Psoas muscle (tissue), 8 donors: ENCODE measurements around the gene KCNJ2. TPM values are rescaled to one million over a fixed set of nuclear protein-coding genes. Genes with fewer than 3 reads are reported as not detected.

Source experiments
- ATAC-seq, 4 donors: fragments of 200-7000 bp; cut with Tn5 transposase; one replicate each; pipeline ENCODE4 v1.9.1; 2020; ENCODE audit warnings: moderate library complexity in 3 of 4, mild to moderate bottlenecking in 2 of 4
- DNase-seq, 2 donors: peaks; one replicate each; pipeline ENCODE4 v3.0.0-alpha.2; 2020
- H3K27ac ChIP-seq: fragments of 200-600 bp; one replicate; pipeline ENCODE4 v1.8.0; 2022
- H3K27me3 ChIP-seq, 3 donors: fragments of 200-600 bp in 1 of 3; one replicate each; pipeline versions ENCODE4 v1.6.1 to v1.8.0; 2013 to 2022; ENCODE audit warnings: low read length in 2 of 3, mild to moderate bottlenecking in 2 of 3, moderate library complexity in 1 of 3; ENCODE audit not compliant: insufficient read depth in 3 of 3
- H3K36me3 ChIP-seq, 2 donors: fragments of 200-600 bp in 1 of 2; one replicate each; pipeline versions ENCODE4 v1.6.1 to v1.8.0; 2013 to 2022; ENCODE audit warnings: low read depth in 1 of 2, mild to moderate bottlenecking in 1 of 2, moderate library complexity in 1 of 2; ENCODE audit not compliant: insufficient read depth in 1 of 2
- H3K4me1 ChIP-seq: fragments of 200-600 bp; one replicate; pipeline ENCODE4 v1.8.0; 2022
- H3K4me3 ChIP-seq: fragments of 200-600 bp; one replicate; pipeline ENCODE4 v1.8.0; 2022; ENCODE audit warnings: mild to moderate bottlenecking
- H3K9me3 ChIP-seq: fragments of 200-600 bp; one replicate; pipeline ENCODE4 v1.8.0; 2022
- WGBS, 3 donors: extraction: QIAGEN DNeasy Blood & Tissue Kit; methylation state at CpG; one replicate each; pipeline versions ENCODE4 v1.1.6 to v1.1.7; 2013; 5-methylcytosine and 5-hydroxymethylcytosine counted together
- intact Hi-C, 2 donors: fragments of 100-400 bp; cut with DNase I; formaldehyde crosslinking; loops; one replicate each; pipeline versions ENCODE4 v1.11.0 to v1.14.2; 2022
- long read RNA-seq, 2 donors: library from polyadenylated mRNA; unstranded; transcript quantifications; one replicate each; pipeline ENCODE4 v2.0.0, GENCODE V29; 2021
- polyA plus RNA-seq, 3 donors: library from polyadenylated mRNA; stranded (reverse); fragments of 200-250 nt; gene quantifications; one replicate each; pipeline ENCODE4 v1.2.3, GENCODE V29; 2013
- total RNA-seq, 4 donors: library from RNA; stranded (reverse); fragmentation: NEBNext Ultra II Directional in 2 of 4; extraction: Animal tissue kit (Norgen Biotek cat#: 25700) in 2 of 4; gene quantifications; one replicate each; pipeline versions ENCODE4 v1.2.1 to v1.2.4, GENCODE V29; 2021 to 2023
- TF ChIP-seq, protein P1 (sequence below): fragments of 200-600 bp; IDR thresholded peaks from one replicate; pipeline ENCODE4 v1.8.0; 2022; ENCODE audit warnings: antibody characterized with exemption
- donor health status: healthy with polysubstance abuse.
- donor health status: DM: no; HTN: no; CAD: no; lungs with moderate emphysema.
- donor health status: Bipolar disorder and iron deficiency.
- donor health status: healthy.
- donor health status: DM: yes; HTN: yes; CAD: no.
- donor health status: DM: no; HTN: no; CAD: no.
- donor health status: DM: no; HTN: no; CAD: no.
- donor health status: DM: yes; HTN: yes; CAD: no.

KCNJ2 gene
- 10 to 100 TPM in 2 of 4 donors, 1 to 10 TPM in 2; 7.9 to 17.7 (median 9.9) TPM for total RNA-seq
- polyA plus RNA-seq: 1 to 10 TPM in 2 of 3 donors, under 1 TPM in 1; 0.33 to 6.7 (median 2.1) TPM
- long read RNA-seq, donor 1: 0 reads
- long read RNA-seq, donor 2, partial matches to known transcripts: 1 of 2 reads
- long read RNA-seq, donor 2, other reads (novel, unspliced or antisense): 1 of 2 reads

DNA sequence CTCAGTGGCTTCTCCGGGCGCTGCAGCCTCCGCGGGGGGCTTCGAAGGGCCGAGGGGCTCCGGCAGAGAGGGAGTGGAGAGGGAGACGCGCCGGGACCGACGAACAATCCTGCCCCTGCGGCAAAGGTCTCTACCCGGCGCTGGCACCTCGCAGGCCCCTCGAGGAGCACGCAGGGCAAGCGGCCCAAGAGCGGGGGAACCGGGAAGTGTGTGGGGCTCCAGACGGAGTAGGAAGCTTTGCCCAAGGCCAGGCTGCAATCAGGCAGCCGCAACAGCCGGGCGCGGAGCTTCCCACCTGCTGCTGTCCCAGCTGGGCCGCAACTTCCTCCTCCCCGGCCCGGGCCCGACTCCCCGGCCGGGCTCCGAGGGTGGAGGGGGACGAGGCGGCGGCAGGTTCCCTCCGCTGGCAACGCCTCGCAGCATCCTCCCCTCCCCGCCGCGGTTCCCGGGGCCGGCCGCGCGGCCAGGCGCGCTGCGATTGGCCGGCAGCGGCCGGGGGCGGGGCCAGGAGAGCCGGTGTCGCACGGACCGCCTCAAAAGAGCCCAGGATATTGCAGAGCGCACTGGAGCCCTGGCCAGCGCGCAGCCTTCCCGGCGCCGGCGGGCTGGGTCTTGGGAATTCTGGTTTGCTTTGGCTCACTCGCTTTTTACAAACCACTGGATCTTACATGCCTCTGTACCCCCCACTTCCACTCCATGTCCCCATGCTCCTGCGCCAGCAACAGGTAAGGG is at the start of gene KCNJ2:
TSS of gene KCNJ2 (plus strand) at position 556 of the 732 bp plus-strand sequence. CDS start 5,508 bp downstream, outside the sequence.
- DNase-seq: peak; percentile 90 to 95
- Histone ChIP-seq H3K4me3 (peak within 1 kb of the TSS; percentile 83), H3K27me3 (no peaks in the 10 kb centered on the region), H3K9me3 (no peaks in the 10 kb centered on the region), H3K4me1 (peaks cover 29% of the 10 kb centered on the region), H3K36me3 (no peaks in the 10 kb centered on the region), H3K27ac (peak within 1 kb of the TSS; percentile 98)
- intact Hi-C loops: loop anchor here (2.0 to 10.0 kb wide), 4 partner anchors 383 to 600 kb away; no protein-coding TSS in a partner anchor
- WGBS, 3 donors: 0 to 1% (median 0%) methylated on average over 44 to 67 of the region's 67 CpGs
- TF ChIP-seq, protein P1, sequence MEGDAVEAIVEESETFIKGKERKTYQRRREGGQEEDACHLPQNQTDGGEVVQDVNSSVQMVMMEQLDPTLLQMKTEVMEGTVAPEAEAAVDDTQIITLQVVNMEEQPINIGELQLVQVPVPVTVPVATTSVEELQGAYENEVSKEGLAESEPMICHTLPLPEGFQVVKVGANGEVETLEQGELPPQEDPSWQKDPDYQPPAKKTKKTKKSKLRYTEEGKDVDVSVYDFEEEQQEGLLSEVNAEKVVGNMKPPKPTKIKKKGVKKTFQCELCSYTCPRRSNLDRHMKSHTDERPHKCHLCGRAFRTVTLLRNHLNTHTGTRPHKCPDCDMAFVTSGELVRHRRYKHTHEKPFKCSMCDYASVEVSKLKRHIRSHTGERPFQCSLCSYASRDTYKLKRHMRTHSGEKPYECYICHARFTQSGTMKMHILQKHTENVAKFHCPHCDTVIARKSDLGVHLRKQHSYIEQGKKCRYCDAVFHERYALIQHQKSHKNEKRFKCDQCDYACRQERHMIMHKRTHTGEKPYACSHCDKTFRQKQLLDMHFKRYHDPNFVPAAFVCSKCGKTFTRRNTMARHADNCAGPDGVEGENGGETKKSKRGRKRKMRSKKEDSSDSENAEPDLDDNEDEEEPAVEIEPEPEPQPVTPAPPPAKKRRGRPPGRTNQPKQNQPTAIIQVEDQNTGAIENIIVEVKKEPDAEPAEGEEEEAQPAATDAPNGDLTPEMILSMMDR: no peak
- ATAC-seq: peak; percentile 88 to 95 (median 90)

DNA sequence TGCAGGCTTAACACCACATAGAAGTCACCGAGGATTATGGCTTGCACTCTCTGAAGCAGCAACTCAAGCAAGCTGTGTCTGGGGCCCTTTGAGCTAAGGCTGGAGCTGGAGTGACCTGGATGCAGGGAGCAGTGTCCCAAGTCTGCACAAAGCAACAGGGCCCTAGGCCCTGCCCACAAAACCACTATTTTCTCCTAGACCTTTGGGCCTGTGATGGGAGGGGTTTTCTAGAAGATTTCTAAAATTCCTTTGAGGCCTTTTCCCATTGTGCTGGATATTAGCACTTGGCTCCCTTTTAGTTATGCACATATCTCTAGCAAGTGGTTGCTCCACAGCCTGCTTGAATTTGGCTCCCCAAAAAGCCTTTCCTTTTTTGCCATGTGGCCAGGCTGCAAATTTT is 49.8 kb upstream of the KCNJ2 start:
- TF ChIP-seq, protein P1: no peak
- no peak for DNase-seq
- WGBS, 3 donors: 88 to 89% (median 88%) methylated on average over 1 of the region's 1 CpG
- Histone ChIP-seq H3K9me3 (no peaks in the 10 kb centered on the region), H3K4me3 (no peak overlapping the region), H3K27me3 (no peaks in the 10 kb centered on the region), H3K27ac (no peak overlapping the region), H3K4me1 (no peaks in the 10 kb centered on the region), H3K36me3 (no peaks in the 10 kb centered on the region)
- intact Hi-C loops: no loop called here
- no peak for ATAC-seq

DNA sequence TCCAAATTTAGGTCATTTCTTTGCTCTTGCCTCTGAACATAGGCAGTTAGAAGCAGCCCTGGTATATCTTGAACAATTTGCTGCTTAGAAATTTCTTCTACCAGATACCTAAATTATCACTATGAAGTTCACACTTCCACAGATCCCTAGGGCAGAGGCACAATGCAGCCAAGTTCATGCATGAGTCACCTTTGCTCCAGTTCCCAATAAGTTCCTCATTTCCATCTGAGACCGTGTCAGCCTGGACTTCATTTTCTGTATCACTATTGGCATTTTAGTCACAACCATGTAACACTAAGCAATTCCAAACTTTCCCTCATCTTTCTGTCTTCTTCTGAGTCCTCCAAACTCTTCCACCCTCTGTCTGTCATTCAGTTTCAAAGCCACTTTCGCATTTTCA is 49.3 kb upstream of the KCNJ2 start:
- ATAC-seq (no peak), DNase-seq (no peak)
- H3K9me3 ChIP-seq: no peaks in the 10 kb centered on the region
- 63 to 71% (median 70%) methylated on average over 2 of the region's 2 CpGs for WGBS, 3 donors
- no peaks in the 10 kb centered on the region for H3K4me1 ChIP-seq
- TF ChIP-seq, protein P1: no peak
- H3K4me3 ChIP-seq: no peak overlapping the region
- no peak overlapping the region for H3K27ac ChIP-seq
- H3K27me3 ChIP-seq: no peaks in the 10 kb centered on the region
- no peaks in the 10 kb centered on the region for H3K36me3 ChIP-seq
- intact Hi-C loops: no loop called here

DNA sequence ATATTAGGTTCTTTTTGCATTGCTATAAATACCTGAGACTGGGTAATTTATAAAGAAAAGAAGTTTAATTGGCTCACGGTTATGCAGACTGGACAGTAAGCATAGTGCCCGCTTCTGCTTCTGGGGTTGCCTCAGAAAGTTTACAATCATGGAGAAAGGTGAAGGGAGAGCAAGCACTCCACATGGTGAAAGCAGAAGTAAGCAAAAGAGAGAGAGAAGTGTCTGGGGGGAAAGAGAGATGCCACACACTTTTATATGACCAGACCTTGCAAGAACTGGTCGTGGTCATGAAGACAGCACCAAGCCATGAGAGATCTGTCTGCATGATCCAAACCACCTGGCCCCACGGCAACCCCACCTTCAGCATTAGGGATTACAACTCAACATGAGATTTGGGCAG is 48.9 kb upstream of the KCNJ2 start:
- Histone ChIP-seq H3K27me3 (no peaks in the 10 kb centered on the region), H3K4me1 (no peaks in the 10 kb centered on the region), H3K27ac (no peak overlapping the region), H3K4me3 (no peak overlapping the region), H3K36me3 (no peaks in the 10 kb centered on the region), H3K9me3 (no peaks in the 10 kb centered on the region)
- ATAC-seq (no peak), DNase-seq (no peak)
- WGBS, 3 donors: 77 to 84% (median 82%) methylated on average over 4 of the region's 4 CpGs
- intact Hi-C loops: no loop called here
- TF ChIP-seq, protein P1: no peak
